Activated naive CD4-positive, alpha-beta T cell treated with anti-CD3 and anti-CD28 coated beads, Interleukin-2, amount 50 U/mL, for 24 hours (primary cell): ENCODE results near the gene GPX3.
A peak's percentile ranks its signal among the peaks of the same experiment; 100 is the strongest.

ENCODE experiments used
- H3K27ac Mint-ChIP-seq: one replicate; pipeline ENCODE4 v1.8.0; 2021; ENCODE audit warnings: mild to moderate bottlenecking, mixed read lengths
- H3K27me3 Mint-ChIP-seq: one replicate; pipeline ENCODE4 v1.8.0; 2021; ENCODE audit warnings: mixed read lengths
- H3K36me3 Mint-ChIP-seq: one replicate; pipeline ENCODE4 v1.8.0; 2021; ENCODE audit warnings: mixed read lengths
- H3K4me1 Mint-ChIP-seq: one replicate; pipeline ENCODE4 v1.8.0; 2021; ENCODE audit warnings: mixed read lengths
- H3K4me3 Mint-ChIP-seq: one replicate; pipeline ENCODE4 v1.8.0; 2021; ENCODE audit warnings: mild to moderate bottlenecking, mixed read lengths
- H3K9me3 Mint-ChIP-seq: one replicate; pipeline ENCODE4 v1.8.0; 2021; ENCODE audit warnings: mixed read lengths

The GPX3 gene

GRCh38 chr5:151037561-151038411 lies 17.4 kb downstream of the GPX3 start:
- H3K27me3 Mint-ChIP-seq = no peaks in the 10 kb centered on the region
- H3K4me3 Mint-ChIP-seq = no peak overlapping the region
- H3K27ac Mint-ChIP-seq = no peak overlapping the region
- H3K4me1 Mint-ChIP-seq = peaks cover 7% of the 10 kb centered on the region
- H3K36me3 Mint-ChIP-seq = peaks cover 22% of the 10 kb centered on the region
- no peaks in the 10 kb centered on the region for H3K9me3 Mint-ChIP-seq

GRCh38 chr5:151038412-151038745 lies 18.0 kb downstream of the GPX3 start:
- H3K4me1 Mint-ChIP-seq = peaks cover 7% of the 10 kb centered on the region
- H3K9me3 Mint-ChIP-seq = no peaks in the 10 kb centered on the region
- peaks cover 22% of the 10 kb centered on the region for H3K36me3 Mint-ChIP-seq
- no peaks in the 10 kb centered on the region for H3K27me3 Mint-ChIP-seq
- H3K4me3 Mint-ChIP-seq = no peak overlapping the region
- peak overlapping the region; percentile 74 for H3K27ac Mint-ChIP-seq

DNA sequence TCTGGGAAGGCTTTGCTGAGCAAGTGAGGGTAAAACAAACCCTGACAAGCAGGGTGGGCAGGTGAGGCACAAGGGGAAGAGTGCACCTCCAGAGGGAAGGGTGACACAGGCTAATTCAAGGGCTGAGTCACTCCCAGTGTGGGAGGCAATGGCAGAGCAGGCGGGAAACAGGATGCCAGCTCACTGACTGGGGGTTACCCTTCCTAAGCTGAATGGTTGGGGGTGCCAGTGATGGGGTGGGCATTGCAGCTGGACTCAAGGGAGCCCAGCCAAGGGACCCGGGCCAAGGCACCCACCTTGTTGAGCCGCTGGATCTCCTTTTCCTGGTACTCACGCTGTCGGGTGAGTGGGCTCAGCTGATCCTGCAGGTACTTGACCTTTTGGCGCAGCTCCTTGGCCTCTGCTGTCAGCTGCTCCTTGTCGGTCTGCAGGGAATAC lies 18.4 kb downstream of the GPX3 start:
- H3K27me3 Mint-ChIP-seq = no peaks in the 10 kb centered on the region
- H3K4me1 Mint-ChIP-seq = peaks cover 7% of the 10 kb centered on the region
- H3K27ac Mint-ChIP-seq = peak overlapping the region; percentile 74
- H3K4me3 Mint-ChIP-seq = no peak overlapping the region
- H3K36me3 Mint-ChIP-seq = peaks cover 23% of the 10 kb centered on the region
- H3K9me3 Mint-ChIP-seq = no peaks in the 10 kb centered on the region

DNA sequence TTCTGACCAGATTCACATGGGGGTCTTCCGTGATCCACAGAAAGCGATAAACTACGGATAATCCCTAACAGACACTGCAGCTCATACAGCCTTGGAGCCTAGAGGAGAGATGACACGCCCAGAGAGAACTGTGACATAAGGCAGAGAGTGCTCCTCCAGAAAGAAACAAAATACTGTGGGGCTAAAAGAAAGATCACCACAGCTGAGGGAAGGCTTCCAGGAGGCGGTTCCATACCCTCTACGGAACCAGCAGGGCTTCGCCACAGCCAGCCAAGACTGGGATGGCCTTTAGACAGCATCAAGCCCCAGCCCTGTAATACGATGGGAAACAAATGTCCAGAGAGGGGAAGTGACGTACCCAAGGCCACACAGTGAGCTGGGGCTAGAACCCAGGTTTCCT lies 19.3 kb downstream of the GPX3 start:
- Mint-ChIP-seq H3K4me1 (peaks cover 7% of the 10 kb centered on the region), H3K9me3 (no peaks in the 10 kb centered on the region), H3K27me3 (no peaks in the 10 kb centered on the region), H3K36me3 (peaks cover 21% of the 10 kb centered on the region), H3K4me3 (no peak overlapping the region), H3K27ac (no peak overlapping the region)

DNA sequence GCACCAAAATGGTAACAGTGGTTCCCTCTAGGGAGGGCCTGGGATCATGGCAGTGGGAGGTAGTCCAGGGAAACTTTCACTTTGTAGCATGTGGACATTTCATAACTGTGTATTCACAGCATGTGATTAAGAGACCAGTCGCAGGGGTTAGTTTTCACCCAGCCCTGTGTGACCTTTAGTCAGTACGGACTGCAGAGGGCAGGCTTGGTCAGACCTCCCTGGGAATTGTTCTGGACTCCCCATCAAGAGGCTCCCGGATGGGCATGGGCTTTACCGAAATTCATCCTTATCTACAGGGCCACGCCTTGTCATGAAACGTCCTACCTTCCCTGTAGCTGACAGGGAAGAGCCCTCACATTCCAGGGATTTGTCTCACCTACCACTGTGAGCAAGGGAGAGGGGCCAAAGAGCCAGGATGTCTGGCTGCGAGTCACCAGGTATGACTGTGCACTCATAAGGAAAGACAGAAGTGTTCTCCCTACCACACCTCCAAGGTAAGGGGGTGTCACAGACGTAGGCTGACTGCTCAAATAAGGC lies 19.9 kb downstream of the GPX3 start:
- Mint-ChIP-seq H3K4me3 (no peak overlapping the region), H3K4me1 (peaks cover 7% of the 10 kb centered on the region), H3K36me3 (peaks cover 21% of the 10 kb centered on the region), H3K9me3 (no peaks in the 10 kb centered on the region), H3K27me3 (no peaks in the 10 kb centered on the region), H3K27ac (no peak overlapping the region)

- H3K4me3 Mint-ChIP-seq = no peak overlapping the region
- no peaks in the 10 kb centered on the region for H3K9me3 Mint-ChIP-seq
- H3K4me1 Mint-ChIP-seq = peaks cover 7% of the 10 kb centered on the region
- peaks cover 25% of the 10 kb centered on the region for H3K36me3 Mint-ChIP-seq
- H3K27me3 Mint-ChIP-seq = no peaks in the 10 kb centered on the region
- H3K27ac Mint-ChIP-seq = no peak overlapping the region
These were observed 21.3 kb downstream of the GPX3 start for GRCh38 chr5:151041577-151042268.

DNA sequence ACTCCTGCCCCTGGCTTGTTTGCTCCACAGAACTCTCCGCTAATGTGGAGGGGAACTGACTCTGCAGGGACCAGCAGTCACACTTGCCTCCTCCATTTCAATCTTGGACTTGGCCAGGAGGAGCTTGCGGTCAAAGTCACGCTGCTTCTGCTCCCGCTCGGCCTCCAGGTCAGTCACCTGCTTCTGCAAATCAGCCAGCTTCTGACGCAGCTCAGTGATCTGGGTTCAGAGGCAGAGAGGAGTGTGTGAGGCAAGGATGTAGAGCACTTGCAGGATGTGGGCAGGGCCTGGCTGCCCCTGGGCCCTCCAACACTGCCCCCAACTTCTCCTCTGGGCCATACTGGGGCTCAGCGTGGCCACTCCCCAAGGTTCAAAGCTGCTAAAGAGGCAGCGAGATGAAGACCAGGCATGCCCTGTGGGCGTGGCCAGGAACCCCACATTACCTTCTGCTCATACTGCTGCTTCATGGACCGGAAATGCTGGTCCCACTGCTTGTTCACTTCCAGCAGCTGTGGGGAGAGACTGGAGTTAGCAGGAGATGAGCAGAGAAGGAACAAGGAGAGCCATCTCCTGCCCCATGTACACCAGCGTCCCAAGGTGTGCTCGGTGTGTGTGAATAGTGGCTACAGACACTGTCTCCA lies 22.2 kb downstream of the GPX3 start:
- Mint-ChIP-seq H3K4me1 (peaks cover 7% of the 10 kb centered on the region), H3K27me3 (no peaks in the 10 kb centered on the region), H3K36me3 (peaks cover 23% of the 10 kb centered on the region), H3K9me3 (no peaks in the 10 kb centered on the region), H3K27ac (no peak overlapping the region), H3K4me3 (no peak overlapping the region)

GRCh38 chr5:151047814-151048425 lies 27.5 kb downstream of the GPX3 start:
- Mint-ChIP-seq H3K36me3 (peaks cover 15% of the 10 kb centered on the region), H3K4me3 (no peak overlapping the region), H3K27me3 (no peaks in the 10 kb centered on the region), H3K27ac (peak overlapping the region; percentile 20), H3K9me3 (no peaks in the 10 kb centered on the region), H3K4me1 (no peaks in the 10 kb centered on the region)

- Mint-ChIP-seq H3K4me1 (no peaks in the 10 kb centered on the region), H3K9me3 (no peaks in the 10 kb centered on the region), H3K27ac (peak overlapping the region; percentile 20), H3K36me3 (peaks cover 15% of the 10 kb centered on the region), H3K4me3 (no peak overlapping the region), H3K27me3 (no peaks in the 10 kb centered on the region)
These were observed 28.1 kb downstream of the GPX3 start for GRCh38 chr5:151048526-151048925.

DNA sequence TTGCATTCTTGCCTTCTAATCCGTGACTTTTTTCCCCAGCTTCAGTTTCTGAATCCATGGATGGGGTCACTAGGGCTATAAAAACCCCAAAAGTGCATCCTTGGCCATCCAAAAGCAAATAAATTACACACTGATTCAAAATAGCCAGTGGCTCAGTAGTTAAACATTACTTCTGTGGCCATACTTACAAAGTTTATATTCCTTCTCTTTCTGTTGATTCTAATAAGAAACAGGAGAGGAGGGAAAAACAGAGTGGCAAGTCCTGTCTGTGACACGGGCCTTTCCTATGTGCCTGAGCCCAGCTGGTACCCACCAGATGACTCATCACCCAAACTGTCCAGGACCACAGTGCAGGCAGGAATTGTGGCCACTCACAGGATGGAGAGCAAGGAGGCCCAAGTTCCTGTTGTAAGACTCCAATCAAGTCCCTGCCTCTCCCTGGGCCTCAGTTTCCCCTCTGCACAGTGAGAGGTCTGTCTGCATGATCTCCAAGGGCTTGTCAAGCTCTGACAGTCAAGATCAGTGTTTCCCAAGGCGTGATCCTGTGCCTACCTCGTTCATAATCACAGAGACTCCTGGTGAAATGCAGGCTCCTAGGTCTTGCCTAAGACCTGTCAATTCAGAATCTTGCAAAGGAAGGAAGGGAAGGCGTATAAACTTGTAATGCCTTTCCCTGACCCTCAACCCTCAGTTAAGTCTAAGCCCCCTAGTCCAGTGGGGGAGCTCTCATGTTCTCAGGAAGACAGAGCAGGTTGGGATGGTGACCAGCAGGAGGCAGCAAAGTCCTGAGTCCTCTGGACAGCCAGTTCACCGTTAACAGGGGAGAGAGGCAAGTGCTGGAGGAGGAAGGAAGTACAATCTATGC lies 30.9 kb downstream of the GPX3 start:
- Mint-ChIP-seq H3K4me1 (no peaks in the 10 kb centered on the region), H3K27ac (peak overlapping the region; percentile 1), H3K27me3 (no peaks in the 10 kb centered on the region), H3K4me3 (no peak overlapping the region), H3K9me3 (no peaks in the 10 kb centered on the region), H3K36me3 (peaks cover 5% of the 10 kb centered on the region)

DNA sequence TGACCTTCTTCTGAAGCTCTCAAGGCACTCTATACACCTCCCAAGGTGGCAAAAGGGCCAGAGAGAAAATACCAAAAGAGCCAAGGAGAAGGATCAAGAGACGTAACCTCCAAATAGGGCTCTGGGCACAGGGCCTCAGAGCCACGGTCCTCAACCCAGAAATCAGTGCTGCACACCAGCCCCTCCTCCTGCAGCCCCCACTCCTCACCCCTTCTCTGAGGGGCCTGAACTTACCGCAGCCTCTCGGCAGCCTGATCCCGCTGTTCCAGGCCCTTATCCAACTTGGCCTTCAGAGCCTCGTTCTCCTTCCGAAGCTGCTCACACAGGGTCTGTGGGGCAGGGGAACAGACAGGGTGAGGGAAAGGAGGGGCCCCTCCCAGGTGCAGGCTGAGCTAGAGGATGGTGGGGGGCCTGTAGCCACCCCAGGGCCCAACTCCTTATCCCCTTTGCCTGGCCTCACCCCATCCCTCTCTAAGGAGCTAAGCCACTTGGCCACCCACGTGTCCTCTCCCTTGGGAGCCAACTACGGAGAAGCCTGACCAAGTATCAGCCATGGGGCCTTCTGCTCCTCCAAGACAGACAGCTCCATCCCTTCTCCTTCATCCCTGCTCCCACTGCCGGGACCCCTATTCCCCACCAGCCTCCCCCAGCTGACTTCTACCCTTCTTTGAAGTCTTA lies 31.7 kb downstream of the GPX3 start:
- no peak overlapping the region for H3K4me3 Mint-ChIP-seq
- peaks cover 4% of the 10 kb centered on the region for H3K36me3 Mint-ChIP-seq
- no peaks in the 10 kb centered on the region for H3K27me3 Mint-ChIP-seq
- H3K27ac Mint-ChIP-seq = peak overlapping the region; percentile 1
- H3K9me3 Mint-ChIP-seq = no peaks in the 10 kb centered on the region
- H3K4me1 Mint-ChIP-seq = no peaks in the 10 kb centered on the region

- Mint-ChIP-seq H3K4me1 (no peaks in the 10 kb centered on the region), H3K36me3 (peaks cover 2% of the 10 kb centered on the region), H3K27ac (no peak overlapping the region), H3K9me3 (no peaks in the 10 kb centered on the region), H3K27me3 (no peaks in the 10 kb centered on the region), H3K4me3 (no peak overlapping the region)
These were observed 32.4 kb downstream of the GPX3 start for GRCh38 chr5:151052836-151053235.

DNA sequence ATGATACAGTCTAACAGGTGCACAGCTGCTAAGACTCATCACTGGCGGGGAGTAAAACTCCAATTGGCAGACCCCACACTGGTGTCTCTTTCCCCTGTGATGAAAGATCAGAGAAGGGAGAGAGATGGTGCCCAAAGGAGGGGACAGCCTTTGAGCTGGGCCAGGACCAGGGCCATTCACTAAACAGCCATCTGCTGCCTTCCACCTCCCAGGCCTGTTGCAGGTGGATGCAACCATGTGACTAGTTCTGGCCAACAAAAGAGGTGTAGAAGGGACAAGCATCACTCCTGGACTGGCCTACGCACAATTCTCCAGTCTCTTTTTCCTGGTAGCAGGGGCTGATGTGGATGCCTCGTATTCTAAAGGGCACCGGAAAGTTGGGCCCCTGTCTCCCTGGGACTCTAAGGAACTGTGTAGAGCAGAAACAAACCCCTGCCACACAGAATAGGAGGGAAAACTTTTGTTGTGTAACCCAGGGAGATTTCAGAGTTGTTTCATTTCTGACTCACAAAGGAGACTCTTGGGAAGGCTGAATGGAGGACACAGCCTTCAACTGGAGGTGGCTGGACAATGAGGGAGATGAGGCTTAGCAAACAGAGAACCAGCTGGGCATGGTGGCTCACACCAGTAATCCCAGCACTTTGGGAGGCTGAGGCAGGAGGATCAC lies 33.5 kb downstream of the GPX3 start:
- no peaks in the 10 kb centered on the region for H3K36me3 Mint-ChIP-seq
- no peaks in the 10 kb centered on the region for H3K9me3 Mint-ChIP-seq
- no peak overlapping the region for H3K4me3 Mint-ChIP-seq
- no peaks in the 10 kb centered on the region for H3K27me3 Mint-ChIP-seq
- peak overlapping the region; percentile 76 for H3K27ac Mint-ChIP-seq
- peaks cover 1% of the 10 kb centered on the region for H3K4me1 Mint-ChIP-seq

- Mint-ChIP-seq H3K9me3 (no peaks in the 10 kb centered on the region), H3K4me3 (no peak overlapping the region), H3K27me3 (no peaks in the 10 kb centered on the region), H3K27ac (no peak overlapping the region), H3K4me1 (peaks cover 9% of the 10 kb centered on the region), H3K36me3 (peaks cover 4% of the 10 kb centered on the region)
These were observed 34.3 kb downstream of the GPX3 start for GRCh38 chr5:151054709-151055108.
